HEK293 (cell line): ENCODE data around the gene KCNJ15.

Experiments used
- ATF2 ChIP-seq: fragments of 450-650 bp; formaldehyde crosslinking; IDR thresholded peaks from 2 replicates; pipeline ENCODE4 v1.5.1; 2016; ENCODE audit warnings: missing biosample characterization, missing genetic modification characterization, low read depth
- HOXA7 ChIP-seq: sonication (generic); formaldehyde crosslinking; IDR thresholded peaks from 2 replicates; pipeline ENCODE4 v1.8.1; 2022; ENCODE audit warnings: missing genetic modification reagents, borderline replicate concordance
- HOXC10 ChIP-seq: sonication (generic); formaldehyde crosslinking; IDR thresholded peaks from 2 replicates; pipeline ENCODE4 v1.8.1; 2023; ENCODE audit warnings: mild to moderate bottlenecking, missing genetic modification reagents
- PBX3 ChIP-seq: sonication (generic); formaldehyde crosslinking; IDR thresholded peaks from 2 replicates; pipeline ENCODE4 v1.8.1; 2022; ENCODE audit warnings: mild to moderate bottlenecking, moderate library complexity, missing genetic modification reagents
- PRDM10 ChIP-seq: fragments of 450-650 bp; formaldehyde crosslinking; IDR thresholded peaks from 2 replicates; pipeline ENCODE4 v1.5.1; 2016; ENCODE audit warnings: missing biosample characterization, missing genetic modification characterization
- ZBTB1 ChIP-seq: fragments of 450-650 bp; formaldehyde crosslinking; IDR thresholded peaks from 2 replicates; pipeline ENCODE4 v1.5.1; 2016; ENCODE audit warnings: missing biosample characterization, missing genetic modification characterization
- ZBTB44 ChIP-seq: fragments of 450-650 bp; IDR thresholded peaks from 2 replicates; pipeline ENCODE4 v1.5.1; 2018; ENCODE audit warnings: missing biosample characterization, mild to moderate bottlenecking, missing genetic modification characterization
- ZBTB48 ChIP-seq: fragments of 450-650 bp; formaldehyde crosslinking; IDR thresholded peaks from 2 replicates; pipeline ENCODE4 v1.5.1; 2016; ENCODE audit warnings: missing biosample characterization, missing genetic modification characterization
- ZBTB7A ChIP-seq: fragments of 450-650 bp; formaldehyde crosslinking; IDR thresholded peaks from 2 replicates; pipeline ENCODE4 v1.5.1; 2016; ENCODE audit warnings: low read depth, missing biosample characterization, missing genetic modification characterization
- ZNF169 ChIP-seq: fragments of 450-650 bp; formaldehyde crosslinking; IDR thresholded peaks from 2 replicates; pipeline ENCODE4 v1.5.1; 2016; ENCODE audit warnings: missing biosample characterization, missing genetic modification characterization
- ZNF18 ChIP-seq: fragments of 450-650 bp; formaldehyde crosslinking; IDR thresholded peaks from 2 replicates; pipeline ENCODE4 v1.5.1; 2016; ENCODE audit warnings: missing biosample characterization, missing genetic modification characterization
- ZNF239 ChIP-seq: fragments of 450-650 bp; formaldehyde crosslinking; IDR thresholded peaks from 2 replicates; pipeline ENCODE4 v1.5.1; 2016; ENCODE audit warnings: missing biosample characterization, missing genetic modification characterization
- ZNF341 ChIP-seq: fragments of 450-650 bp; formaldehyde crosslinking; IDR thresholded peaks from 2 replicates; pipeline ENCODE4; 2016; ENCODE audit warnings: low read depth, missing biosample characterization, missing genetic modification characterization
- ZNF426 ChIP-seq: fragments of 450-650 bp; formaldehyde crosslinking; IDR thresholded peaks from 2 replicates; pipeline ENCODE4 v1.5.1; 2017; ENCODE audit warnings: missing biosample characterization, missing genetic modification characterization, mild to moderate bottlenecking, inconsistent platforms, moderate library complexity
- ZNF521 ChIP-seq: fragments of 450-650 bp; formaldehyde crosslinking; IDR thresholded peaks from 2 replicates; pipeline ENCODE4 v1.5.1; 2017; ENCODE audit warnings: missing biosample characterization, mild to moderate bottlenecking, missing genetic modification characterization
- ZNF768 ChIP-seq: fragments of 450-650 bp; formaldehyde crosslinking; IDR thresholded peaks from 2 replicates; pipeline ENCODE4 v1.5.1; 2018; ENCODE audit warnings: missing biosample characterization, mild to moderate bottlenecking, missing genetic modification characterization
- ZNF837 ChIP-seq: fragments of 450-650 bp; formaldehyde crosslinking; IDR thresholded peaks from 2 replicates; pipeline ENCODE4 v1.5.1; 2016; ENCODE audit warnings: missing biosample characterization, missing genetic modification characterization
- ZSCAN23 ChIP-seq: fragments of 450-650 bp; formaldehyde crosslinking; IDR thresholded peaks from 2 replicates; pipeline ENCODE4 v1.5.1; 2016; ENCODE audit warnings: missing biosample characterization, missing genetic modification characterization
- ZSCAN5A ChIP-seq: fragments of 450-650 bp; formaldehyde crosslinking; IDR thresholded peaks from 2 replicates; pipeline ENCODE4 v1.5.1; 2016; ENCODE audit warnings: missing biosample characterization, missing genetic modification characterization

Gene KCNJ15

GRCh38 chr21:38351961-38352521, 95.2 kb downstream of the KCNJ15 start (continued):
- TF ChIP-seq ZNF18 (no peak), HOXC10 (CRISPR knock-in tag) (no peak), ZNF341 (tag by site-specific recombination) (no peak), PRDM10 (tag by site-specific recombination) (0 out of 2 replicates have a peak, but pooled peaks have one; percentile 9), ZNF169 (no peak), ZBTB48 (no peak; the same call in 1 of the 2 replicates), ATF2 (no peak), ZSCAN23 (tag by site-specific recombination) (peak; percentile 42; the same call in 1 of the 2 replicates), ZBTB44 (tag by site-specific recombination) (peak; percentile 7; the same call in 1 of the 2 replicates), HOXA7 (no peak), ZNF239 (tag by site-specific recombination) (no peak), ZNF521 (tag by site-specific recombination) (no peak), PBX3 (no peak), ZNF768 (no peak), ZBTB1 (tag by site-specific recombination) (no peak), ZSCAN5A (no peak), ZBTB7A (tag by site-specific recombination) (no peak), ZNF837 (tag by site-specific recombination) (no peak), ZNF426 (tag by site-specific recombination) (no peak)
- TF ChIP-seq, all 188 proteins: peak for 20
